Endothelial cell of umbilical vein (primary cell): ENCODE results near the gene LPIN1. TPM values are rescaled to one million over a fixed set of nuclear protein-coding genes. Genes with fewer than 3 reads are reported as not detected.

Experiments used
- BruUV-seq: library from RNA; stranded (reverse); fragments of 400-500 nt; replicated peaks from 2 replicates; lab custom pipeline; 2021; lab: Mats Ljungman, UMichigan
- CTCF ChIA-PET: fragments of 300-600, 350-600 bp; sonication (Branson Sonifier 250); formaldehyde crosslinking; loops from one replicate; lab custom pipeline; 2021; ENCODE audit warnings: antibody characterized with exemption, inconsistent platforms; lab: Charles Lee
- POLR2A ChIA-PET: fragments of 300-600, 350-600 bp; sonication (Branson Sonifier 250); formaldehyde crosslinking; loops from one replicate; lab custom pipeline; 2021; ENCODE audit warnings: antibody characterized with exemption, inconsistent platforms; lab: Charles Lee
- DNase-seq: peaks from one replicate; pipeline ENCODE4 v3.0.0-alpha.2; 2011; ENCODE audit warnings: low read depth, low spot score
- FAIRE-seq: peaks from 2 replicates; lab custom pipeline; 2011; peaks lifted over from hg19 to GRCh38; lab: Jason Lieb, UNC
- H2AFZ ChIP-seq: 2 replicates; pipeline ENCODE4 v1.6.0; 2012; ENCODE audit warnings: low read depth, low read length, control low read depth, inconsistent platforms
- H3K27ac ChIP-seq: 2 replicates; pipeline ENCODE4 v1.5.1; 2011; ENCODE audit warnings: low read depth, mild to moderate bottlenecking, control low read depth, low read length, moderate library complexity; ENCODE audit not compliant: insufficient read depth
- H3K27me3 ChIP-seq, 2 experiments: 2 replicates each; pipeline versions ENCODE4 v1.6.0 to v1.6.1; 2011; ENCODE audit warnings: low read length in 2 of 2, mixed read lengths in 1 of 2; ENCODE audit not compliant: control insufficient read depth in 2 of 2, insufficient read depth in 2 of 2
- H3K36me3 ChIP-seq, 2 experiments: 2 replicates in 1 of 2; 3 replicates in 1 of 2; pipeline ENCODE4 v1.5.1; 2011; ENCODE audit warnings: low read length in 2 of 2, mild to moderate bottlenecking in 1 of 2, moderate library complexity in 1 of 2; ENCODE audit not compliant: control insufficient read depth in 2 of 2, insufficient read depth in 2 of 2; ENCODE audit errors: extremely low read depth in 1 of 2
- H3K4me1 ChIP-seq: 3 replicates; pipeline ENCODE4 v1.5.1; 2011; ENCODE audit warnings: mild to moderate bottlenecking, low read length; ENCODE audit not compliant: control insufficient read depth, insufficient read depth; ENCODE audit errors: extremely low read depth
- H3K4me2 ChIP-seq: 2 replicates; pipeline ENCODE4 v1.6.1; 2011; ENCODE audit warnings: low read length, control low read depth, mixed read lengths; ENCODE audit not compliant: insufficient read depth
- H3K4me3 ChIP-seq, 3 experiments: fragments of 200-600 bp in 1 of 3; sonication (generic), shearing (Covaris generic) in 1 of 3; replicated peaks in 1 of 3; 2 replicates each; pipeline ENCODE4 v1.5.1; 2011 to 2016; ENCODE audit warnings: control low read depth in 3 of 3, low read length in 3 of 3, mild to moderate bottlenecking in 2 of 3, inconsistent platforms in 1 of 3, low read depth in 1 of 3, moderate library complexity in 1 of 3; ENCODE audit not compliant: insufficient read depth in 1 of 3
- H3K79me2 ChIP-seq: 2 replicates; pipeline ENCODE4 v1.6.0; 2012; ENCODE audit warnings: low read length, inconsistent platforms; ENCODE audit not compliant: control insufficient read depth, insufficient read depth
- H3K9ac ChIP-seq: replicated peaks from 2 replicates; pipeline ENCODE3; 2011; ENCODE audit warnings: low read length, control low read depth; ENCODE audit not compliant: insufficient read depth; ENCODE audit errors: extremely low read depth
- H3K9me1 ChIP-seq: replicated peaks from 3 replicates; pipeline ENCODE4 v1.6.0; 2011; ENCODE audit warnings: mild to moderate bottlenecking, low read length; ENCODE audit not compliant: control insufficient read depth, insufficient read depth; ENCODE audit errors: extremely low read depth
- H3K9me3 ChIP-seq: replicated peaks from 2 replicates; pipeline ENCODE4 v1.5.1; 2012; ENCODE audit warnings: low read length, inconsistent platforms; ENCODE audit not compliant: control insufficient read depth, insufficient read depth
- H4K20me1 ChIP-seq: replicated peaks from 2 replicates; pipeline ENCODE3; 2011; ENCODE audit warnings: mild to moderate bottlenecking, low read length; ENCODE audit not compliant: control insufficient read depth, insufficient read depth; ENCODE audit errors: extremely low read depth
- CTCF ChIP-seq, 2 donors: IDR thresholded peaks; 1 replicate in 1 of 2; 2 replicates in 1 of 2; pipeline ENCODE4 v1.5.1; 2011; ENCODE audit warnings: low read length in 2 of 2, mild to moderate bottlenecking in 2 of 2, moderate library complexity in 2 of 2, control low read depth in 1 of 2, inconsistent platforms in 1 of 2, low read depth in 1 of 2; ENCODE audit not compliant: insufficient read depth in 1 of 2; ENCODE audit errors: extremely low read depth in 1 of 2
- EZH2 ChIP-seq: IDR thresholded peaks from 2 replicates; pipeline ENCODE4 v1.6.1; 2012; ENCODE audit warnings: borderline replicate concordance, low read depth, mild to moderate bottlenecking, moderate library complexity, low read length, inconsistent platforms; ENCODE audit not compliant: severe bottlenecking
- FOS ChIP-seq: IDR thresholded peaks from 2 replicates; pipeline ENCODE4 v1.6.1; 2011; ENCODE audit warnings: mild to moderate bottlenecking, low read length, moderate library complexity, borderline replicate concordance; ENCODE audit not compliant: insufficient read depth
- GATA2 ChIP-seq: IDR thresholded peaks from 2 replicates; pipeline ENCODE4 v1.7.0; 2011; ENCODE audit warnings: low read depth, mild to moderate bottlenecking, moderate library complexity, mixed read lengths, low read length; ENCODE audit not compliant: insufficient read length, insufficient read depth
- JUN ChIP-seq: IDR thresholded peaks from 2 replicates; pipeline ENCODE4 v1.6.1; 2011; ENCODE audit warnings: borderline replicate concordance, low read depth; ENCODE audit not compliant: insufficient read length, insufficient read depth
- MAX ChIP-seq: IDR thresholded peaks from 2 replicates; pipeline ENCODE4 v1.6.1; 2011; ENCODE audit not compliant: insufficient read depth, insufficient read length
- MYC ChIP-seq: IDR thresholded peaks from one replicate; pipeline ENCODE4 v1.6.1; 2011; ENCODE audit warnings: mild to moderate bottlenecking, low read depth, low read length
- POLR2A ChIP-seq: IDR thresholded peaks from 2 replicates; pipeline ENCODE4 v1.6.1; 2012; ENCODE audit warnings: low read depth, mild to moderate bottlenecking, control low read depth, low read length
- POLR2AphosphoS5 ChIP-seq: IDR thresholded peaks from 2 replicates; pipeline ENCODE4 v1.6.1; 2012; ENCODE audit warnings: low read depth, mild to moderate bottlenecking, control low read depth, low read length, moderate library complexity; ENCODE audit not compliant: insufficient read depth
- dilution Hi-C: fragments of 300-500 bp; cut with MboI; formaldehyde crosslinking; loops from one replicate; pipeline ENCODE4 v1.15.0; 2019; ENCODE audit warnings: low sequenced_read_pairs; ENCODE audit not compliant: extremely low pct_ligation_motif_present
- intact Hi-C: fragments of 100-400 bp; cut with micrococcal nuclease; formaldehyde crosslinking; loops from one replicate; pipeline ENCODE4 v1.10.0; 2022
- polyA plus RNA-seq, 4 experiments: library from polyadenylated mRNA; depleted of rRNA in 3 of 4; stranded (reverse) in 3 of 4; unstranded in 1 of 4; fragments of >200 nt; gene quantifications; 2 replicates each; pipeline versions ENCODE4 v1.2.1 to v1.2.3, GENCODE V29; 2011 to 2012; ENCODE audit warnings: missing spikeins in 1 of 4
- total RNA-seq: library from RNA; stranded (reverse); gene quantifications from 2 replicates; pipeline ENCODE4 v1.2.3, GENCODE V29; 2021

LPIN1 gene
- total and polyA plus RNA-seq, 2 donors (not counting 3 experiments of a cell fraction or from before 2014, with no cell fraction given), result 26.6 to 80.4 TPM

GRCh38 chr2:11831415-11831814, 85.0 kb downstream of the LPIN1 start:
- Histone ChIP-seq H3K9me1 (no peaks in the 10 kb centered on the region), H2AFZ (no peak overlapping the region), H3K79me2 (no peaks in the 10 kb centered on the region), H3K9ac (no peak overlapping the region), H3K36me3 (peaks cover 0 to 3% of the 10 kb centered on the region in 2 experiments), H3K27me3 (no peaks in the 10 kb centered on the region), H3K4me2 (no peak overlapping the region), H4K20me1 (no peaks in the 10 kb centered on the region), H3K9me3 (no peaks in the 10 kb centered on the region), H3K4me1 (peaks cover 30% of the 10 kb centered on the region), H3K27ac (no peak overlapping the region), H3K4me3 (no peak overlapping the region)
- TF ChIP-seq FOS (no peak), EZH2 (no peak), JUN (no peak), POLR2AphosphoS5 (no peak), GATA2 (no peak), MYC (no peak), CTCF (IDR thresholded peaks at IDR 0.05; ENCODE audit: extremely low read depth in 1 of 2, insufficient read depth in 1 of 2, low read depth in 1 of 2, low read length in 2 of 2) (no peak), MAX (no peak), POLR2A (no peak)
- FAIRE-seq (no peak), DNase-seq (no peak)
- no TSS peak for BruUV-seq
- ChIA-PET POLR2A (no interaction called here), CTCF (interaction anchor here (3.1 to 4.4 kb wide), 2 partner anchors 885 to 1175 kb away, joined by 61 to 69 read pairs; partner anchors contain the start of gene TRIB2)
- dilution Hi-C loops, result no loop called here
- intact Hi-C loops, result loop anchor here (2.0 to 5.0 kb wide), 3 partner anchors 496 to 987 kb away; no protein-coding TSS in a partner anchor
